ENCODE results near the gene ZC3H6.
"Not testable (repeated sequence)": the region's sequence is repeated elsewhere in the genome, so short reads cannot be mapped to it uniquely, and the experiment has no call there.

Gene ZC3H6

DNA sequence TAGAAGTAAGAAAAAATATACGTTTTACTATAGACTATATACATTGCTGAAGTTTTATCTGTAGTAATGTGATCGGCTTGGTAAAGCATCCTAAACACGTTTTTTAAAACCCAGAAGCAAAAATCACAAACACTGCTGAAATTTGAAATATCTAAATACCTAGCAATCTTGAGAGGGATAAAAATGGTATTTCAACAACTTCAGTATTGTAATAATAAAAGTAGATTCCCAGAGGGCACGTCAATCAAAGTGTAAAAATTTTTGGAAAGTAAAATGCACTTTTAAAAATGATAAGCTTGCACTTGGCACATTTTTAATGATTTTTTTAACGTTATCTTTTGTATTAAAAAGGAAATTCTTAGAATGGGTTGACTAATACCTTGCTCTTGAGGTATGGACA lies 1.6 kb downstream of the ZC3H6 start:
- no peak for DNase-seq

DNA sequence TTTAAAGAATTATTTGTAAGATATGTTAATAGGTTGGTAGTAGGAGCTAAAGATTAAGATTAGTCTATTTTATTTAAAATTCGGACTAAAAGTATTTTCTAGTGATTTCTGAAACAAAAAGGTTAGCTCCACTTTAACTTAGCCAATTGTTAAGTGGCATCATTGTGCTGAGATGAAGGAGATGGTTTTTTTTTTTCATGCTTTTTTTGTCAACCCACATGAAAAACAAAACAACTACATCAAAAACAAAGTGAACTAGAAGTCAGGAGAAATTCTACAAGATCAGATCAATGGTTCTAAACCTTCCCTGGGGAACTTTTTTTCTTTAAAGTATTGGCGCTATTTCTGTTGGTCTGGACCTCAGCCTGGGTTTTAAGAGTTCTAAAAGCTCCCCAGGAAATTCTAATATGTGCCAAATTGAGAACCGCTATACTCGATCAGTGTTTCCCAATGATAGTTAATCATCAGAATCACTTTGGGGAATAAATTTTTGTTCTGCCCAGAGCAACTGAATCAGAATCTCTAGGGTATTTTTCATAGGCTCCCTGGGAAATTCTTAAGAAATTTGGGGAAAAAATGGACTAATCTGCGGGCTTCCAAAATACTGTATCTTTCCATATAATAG lies 2.3 kb downstream of the ZC3H6 start:
- no peak for DNase-seq

DNA sequence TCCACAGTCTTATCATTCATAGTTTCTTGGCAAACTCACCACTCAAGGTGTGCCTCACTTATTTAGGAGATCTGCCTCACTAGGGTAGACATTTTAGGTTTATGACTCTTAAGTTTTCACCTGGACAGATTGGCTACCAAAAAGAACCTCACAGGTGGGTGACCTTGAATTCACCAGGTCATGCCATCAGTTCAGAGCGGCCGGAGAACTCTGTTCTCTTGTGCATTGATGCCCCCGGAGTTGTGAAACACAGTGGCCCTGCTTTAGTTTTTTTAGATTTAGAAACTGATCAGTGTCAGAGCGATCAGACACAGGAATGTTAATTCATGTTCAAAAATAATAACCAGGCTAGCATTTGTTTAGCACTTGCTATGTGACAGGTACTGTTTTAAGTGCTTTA lies 6.7 kb downstream of the ZC3H6 start:
- not testable (repeated sequence) for DNase-seq

DNA sequence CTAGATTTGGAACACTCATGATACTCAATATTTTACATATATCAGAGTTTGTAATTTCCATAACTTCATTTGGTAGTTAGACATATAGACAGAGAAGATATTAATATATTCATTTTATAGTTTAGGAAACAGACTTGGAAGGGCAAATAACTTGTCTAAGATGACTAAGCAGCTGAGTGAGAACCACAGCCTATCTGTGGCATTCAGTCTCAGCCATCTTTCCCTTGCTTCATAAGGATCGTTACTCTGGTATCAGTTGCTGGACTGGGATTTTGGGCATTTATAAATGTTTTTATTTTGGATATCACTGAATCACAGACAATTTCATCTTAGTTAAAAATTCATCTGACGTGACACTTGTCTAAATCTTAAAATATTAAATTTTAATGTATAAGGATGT lies 8.1 kb downstream of the ZC3H6 start:
- not testable (repeated sequence) for DNase-seq

DNA sequence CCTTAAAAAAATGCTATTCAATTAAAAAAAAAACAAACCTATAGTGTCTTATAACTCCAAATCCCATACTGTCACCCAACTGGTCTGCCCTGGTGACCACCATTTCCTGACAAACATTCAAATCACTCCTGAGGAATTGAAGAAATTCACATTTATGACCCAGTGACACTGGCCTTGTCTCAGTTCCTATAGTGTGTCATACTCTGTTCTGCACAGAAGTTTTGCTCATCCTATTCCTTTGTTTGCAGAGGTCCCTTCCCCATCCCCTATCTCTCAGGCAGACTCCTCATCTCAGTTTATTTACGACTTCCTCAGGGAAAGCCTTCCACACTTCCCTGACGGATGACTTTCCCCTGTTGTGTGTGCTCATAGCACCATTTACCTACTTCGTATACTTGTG lies 14.7 kb downstream of the ZC3H6 start:
- no peak for DNase-seq

DNA sequence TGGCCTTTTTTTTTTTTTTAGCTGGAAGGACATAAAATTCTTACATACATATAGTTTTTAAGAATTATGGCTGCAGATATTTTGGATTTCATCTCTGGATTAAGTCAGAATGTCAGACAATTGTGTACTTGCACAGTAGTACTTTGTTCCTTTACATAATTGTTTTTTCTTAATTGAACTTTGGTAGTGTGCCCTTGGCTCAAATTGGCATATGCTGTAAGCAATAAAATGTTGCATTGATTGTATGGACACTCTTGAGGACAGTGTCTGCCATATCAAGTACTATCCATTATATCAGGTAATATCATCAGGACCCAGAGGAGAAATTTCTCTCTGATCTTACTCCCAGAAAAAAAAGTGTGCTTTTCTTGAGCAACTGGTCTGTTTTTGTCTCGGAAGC lies 15.3 kb downstream of the ZC3H6 start:
- no peak for DNase-seq

DNA sequence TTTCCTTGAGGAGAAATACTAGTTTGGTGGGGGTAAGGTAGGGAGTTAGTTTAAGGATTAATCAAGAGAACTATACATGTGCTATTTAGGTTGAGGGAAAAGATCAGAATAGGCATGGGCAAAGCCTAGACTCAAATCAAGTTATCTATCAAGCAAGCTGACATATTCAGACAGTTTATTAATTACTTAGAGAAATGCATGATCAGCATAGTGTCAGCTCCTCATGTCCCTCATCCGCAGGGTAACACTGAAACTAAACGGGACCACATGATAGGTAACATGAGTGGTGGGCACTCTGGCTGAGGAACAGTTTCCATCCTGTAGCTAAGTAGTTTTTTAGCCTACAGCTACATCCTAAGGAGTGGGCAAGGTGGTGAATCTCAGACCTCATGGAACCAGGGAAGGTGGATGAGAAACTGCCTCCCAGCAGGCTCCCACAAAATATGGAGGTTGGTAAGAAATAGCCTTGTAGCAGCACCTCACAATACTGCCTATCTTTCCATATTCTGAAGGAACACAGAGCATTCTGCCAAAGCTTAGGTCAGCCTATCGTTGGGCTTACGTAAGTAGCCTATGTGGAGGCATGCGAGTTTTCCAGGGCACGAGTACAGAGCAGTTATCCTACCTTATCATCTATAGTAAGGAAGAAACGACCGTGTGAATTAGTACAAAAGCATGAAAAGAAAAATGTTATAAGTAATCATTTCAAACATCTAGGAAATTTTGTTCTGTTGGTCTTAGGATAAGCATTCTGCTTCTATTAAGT lies 18.4 kb downstream of the ZC3H6 start:
- DNase-seq: no peak

DNA sequence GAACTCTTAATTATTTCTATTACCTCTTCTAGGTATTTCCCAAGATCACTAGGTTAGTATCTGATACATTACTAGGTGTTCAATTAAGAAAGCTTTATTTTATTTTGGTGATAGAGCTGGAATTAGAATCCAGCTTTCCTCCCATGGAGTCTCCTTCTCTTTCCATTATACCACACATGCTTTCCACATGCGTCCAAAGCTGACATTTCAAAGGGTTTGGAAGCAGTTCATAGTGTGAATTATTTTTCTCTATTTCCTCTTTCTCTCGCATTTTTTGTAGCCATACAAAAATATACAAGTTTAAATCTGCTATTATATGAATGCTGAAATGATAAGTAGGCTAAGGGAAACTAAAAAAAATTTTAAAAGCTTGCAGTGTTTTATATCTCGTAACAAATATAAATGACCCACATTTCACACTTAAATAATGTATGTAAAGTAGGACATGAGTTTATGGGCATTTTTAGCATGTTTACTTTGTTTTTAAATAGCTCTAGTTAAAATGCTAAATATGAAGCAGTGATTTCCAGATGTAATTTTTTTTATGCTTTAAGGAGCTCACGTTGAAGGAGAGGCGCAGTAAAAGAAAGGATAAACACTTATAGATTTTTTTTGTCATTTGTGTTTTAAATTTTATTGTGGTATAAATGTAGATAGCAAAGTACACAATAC lies 20.1 kb downstream of the ZC3H6 start:
- DNase-seq: no peak

DNA sequence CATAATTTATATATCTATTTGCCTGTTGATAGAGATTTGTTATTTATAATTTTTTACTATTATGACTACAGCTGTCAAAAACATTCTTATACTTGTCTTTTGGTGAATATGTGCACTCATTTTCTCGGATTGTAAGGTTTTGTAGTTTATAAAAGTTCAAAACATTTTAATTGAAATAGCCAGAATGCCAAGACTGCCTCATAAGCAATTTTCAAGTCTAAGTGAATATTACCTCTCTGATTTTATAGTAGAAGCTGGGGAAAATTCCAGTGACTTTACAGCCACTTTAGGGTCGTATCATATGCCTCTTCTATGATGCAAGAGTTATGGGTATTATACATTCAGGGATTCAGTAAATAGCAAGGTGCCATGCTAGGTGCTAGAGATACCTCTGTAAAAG lies 21.0 kb downstream of the ZC3H6 start:
- no peak for DNase-seq

DNA sequence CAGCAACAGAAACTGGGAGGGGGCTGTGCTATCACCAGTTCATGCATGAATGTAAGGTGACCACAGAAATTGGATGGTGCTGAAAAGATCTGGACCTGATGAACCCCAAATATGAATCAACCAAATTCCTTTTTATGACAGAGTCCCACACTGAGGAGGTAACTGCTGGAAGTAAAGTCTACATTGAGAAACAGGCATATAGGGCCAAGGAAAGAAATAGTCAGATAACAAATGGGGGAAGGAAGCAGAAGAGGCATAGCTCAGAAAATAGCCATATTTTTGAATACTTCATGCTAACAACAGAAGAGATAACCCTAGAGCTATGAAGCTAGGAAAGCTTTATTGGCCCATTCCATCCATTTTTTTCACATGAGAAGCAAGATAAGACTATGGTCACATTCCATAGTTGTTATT lies 25.8 kb downstream of the ZC3H6 start:
- DNase-seq: no peak

DNA sequence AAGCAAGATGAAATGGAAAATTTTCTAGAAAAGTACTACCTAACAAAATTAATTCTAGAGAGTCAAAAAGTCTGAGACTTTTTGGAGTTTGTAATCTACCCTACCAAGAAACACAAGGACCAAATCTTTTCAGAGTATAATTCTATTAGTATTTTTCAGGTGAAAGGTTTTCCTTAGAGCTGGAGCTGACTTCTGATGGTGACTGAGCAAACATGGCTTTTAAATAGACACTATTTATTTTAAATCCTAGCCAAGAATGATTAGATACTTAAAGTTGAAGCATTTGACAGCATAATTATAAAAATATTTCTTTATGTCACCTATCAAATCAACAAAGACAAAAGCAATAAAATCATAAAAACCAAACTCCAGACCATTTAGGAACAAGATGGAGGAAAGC lies 26.6 kb downstream of the ZC3H6 start:
- DNase-seq: no peak

DNA sequence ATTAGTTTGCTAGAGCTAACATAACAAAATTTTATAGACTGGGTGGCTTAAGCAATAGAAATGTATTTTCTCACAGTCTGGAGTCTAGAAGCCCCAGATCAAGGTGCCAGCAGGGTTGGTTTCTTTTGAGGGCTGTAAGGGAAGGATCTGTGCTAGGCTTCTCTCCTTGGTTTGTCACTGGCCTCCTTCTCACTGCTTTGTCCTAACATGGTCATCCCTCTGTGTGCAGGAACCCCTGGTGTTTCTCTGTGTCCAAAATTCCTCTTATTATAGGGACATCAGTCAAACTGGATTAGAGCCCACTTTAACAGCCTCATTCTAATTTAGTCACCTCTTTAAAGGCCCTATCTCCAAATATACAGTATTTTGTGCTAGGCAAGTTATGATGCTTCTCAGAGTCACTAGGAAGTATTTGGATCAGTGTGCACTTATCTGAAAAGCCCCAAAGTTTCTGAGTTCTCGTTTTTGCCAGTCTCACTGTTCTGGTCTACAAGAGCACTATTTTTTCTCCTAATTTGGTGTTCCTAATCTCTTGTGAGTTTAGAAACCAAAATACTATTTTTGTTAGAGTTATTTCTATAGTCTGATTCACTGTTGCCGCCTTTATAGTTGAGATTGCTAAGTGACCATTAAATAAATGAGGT lies 29.0 kb downstream of the ZC3H6 start:
- no peak for DNase-seq

DNA sequence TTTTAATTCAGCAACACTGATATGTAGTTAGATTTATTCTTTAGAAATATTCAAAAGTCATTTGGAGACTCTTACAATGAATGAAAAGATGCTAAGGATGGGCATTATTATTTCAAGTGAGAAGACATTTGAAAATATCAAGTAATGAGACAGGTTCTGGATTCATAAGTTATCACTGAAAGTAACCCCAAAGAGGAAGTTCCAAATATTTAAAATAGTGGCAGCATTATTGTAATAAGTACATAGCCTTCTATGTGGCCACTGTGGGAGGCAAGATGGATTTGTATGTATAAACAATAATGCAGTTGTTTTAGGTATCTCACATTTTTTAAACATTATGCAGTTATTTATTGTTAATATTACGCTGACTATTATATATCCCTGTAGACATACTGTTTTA lies 29.7 kb downstream of the ZC3H6 start:
- no peak for DNase-seq

DNA sequence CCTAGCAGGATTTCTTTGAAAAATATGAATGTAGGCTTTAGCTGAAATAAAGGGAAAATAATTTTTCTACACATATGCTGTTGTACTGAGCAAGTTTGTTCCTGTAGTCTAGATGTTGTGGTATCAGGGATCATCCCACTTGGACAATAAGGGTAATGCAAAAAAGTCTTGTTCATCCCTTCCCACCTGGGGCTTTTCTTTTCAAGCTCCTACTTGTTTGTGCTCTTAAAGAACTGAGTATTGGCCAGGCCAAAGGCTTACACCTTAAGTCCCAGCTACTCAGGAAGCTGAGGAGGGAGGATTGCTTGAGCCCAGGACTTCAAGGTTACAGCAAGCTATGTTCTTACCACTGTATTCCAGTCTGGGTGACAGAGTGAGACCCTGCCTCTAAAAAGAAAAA lies 35.5 kb downstream of the ZC3H6 start:
- DNase-seq: no peak

DNA sequence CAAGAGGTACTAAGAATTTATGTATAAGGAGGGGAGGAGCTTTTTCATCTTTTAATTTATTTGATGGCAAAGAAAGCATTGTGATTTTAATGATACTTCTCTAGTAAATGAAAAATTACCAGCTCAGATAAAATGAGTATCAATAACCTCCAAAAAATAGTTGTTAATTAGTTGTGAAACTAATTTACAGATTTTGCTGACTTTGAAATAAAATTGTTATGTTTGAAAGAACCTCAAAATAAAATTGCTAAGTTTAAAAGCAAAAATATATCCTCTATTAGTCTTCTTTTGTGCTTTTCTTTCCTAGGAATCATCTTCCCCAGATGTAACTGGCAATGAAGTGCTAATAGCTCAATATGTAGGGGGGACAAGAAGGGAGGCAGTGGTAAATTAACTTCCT lies 36.5 kb downstream of the ZC3H6 start:
- no peak for DNase-seq

DNA sequence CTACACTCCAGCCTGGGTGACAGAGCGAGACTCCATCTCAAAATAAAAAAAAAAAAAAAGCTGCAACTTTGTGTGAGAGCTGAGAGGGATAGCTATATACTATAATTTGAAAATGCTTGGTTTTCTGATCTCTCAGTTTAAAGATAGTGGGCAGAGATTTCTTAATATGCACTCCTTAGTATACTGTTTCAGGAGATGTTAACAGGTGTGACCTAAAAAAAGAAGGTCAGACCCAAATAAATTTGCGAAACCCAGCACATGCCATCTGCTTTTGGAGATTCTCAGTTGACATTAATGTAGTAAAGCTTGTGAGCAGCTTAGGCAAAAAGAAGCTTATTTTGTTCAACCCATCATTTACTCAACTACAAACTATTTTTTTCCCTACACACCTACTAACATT lies 37.4 kb downstream of the ZC3H6 start:
- DNase-seq: no peak

DNA sequence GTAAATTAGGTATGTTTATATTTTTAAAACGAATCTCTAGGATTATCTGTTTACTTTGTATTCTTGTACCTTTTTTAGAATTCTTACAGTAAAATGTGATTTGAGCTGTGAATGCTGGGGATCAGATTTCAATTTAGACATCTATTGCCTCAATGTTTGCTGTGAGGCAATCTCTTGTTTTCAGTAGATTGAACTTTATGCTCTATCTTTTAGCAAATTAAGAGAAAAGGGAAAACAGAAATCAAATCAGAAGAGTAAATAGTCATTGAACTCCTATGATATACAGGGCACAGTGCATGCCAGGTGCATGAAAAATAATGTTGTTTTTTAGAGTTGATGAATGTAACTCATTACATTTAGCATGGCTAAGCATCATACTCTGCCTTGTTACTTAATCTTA lies 39.5 kb downstream of the ZC3H6 start:
- DNase-seq: no peak

DNA sequence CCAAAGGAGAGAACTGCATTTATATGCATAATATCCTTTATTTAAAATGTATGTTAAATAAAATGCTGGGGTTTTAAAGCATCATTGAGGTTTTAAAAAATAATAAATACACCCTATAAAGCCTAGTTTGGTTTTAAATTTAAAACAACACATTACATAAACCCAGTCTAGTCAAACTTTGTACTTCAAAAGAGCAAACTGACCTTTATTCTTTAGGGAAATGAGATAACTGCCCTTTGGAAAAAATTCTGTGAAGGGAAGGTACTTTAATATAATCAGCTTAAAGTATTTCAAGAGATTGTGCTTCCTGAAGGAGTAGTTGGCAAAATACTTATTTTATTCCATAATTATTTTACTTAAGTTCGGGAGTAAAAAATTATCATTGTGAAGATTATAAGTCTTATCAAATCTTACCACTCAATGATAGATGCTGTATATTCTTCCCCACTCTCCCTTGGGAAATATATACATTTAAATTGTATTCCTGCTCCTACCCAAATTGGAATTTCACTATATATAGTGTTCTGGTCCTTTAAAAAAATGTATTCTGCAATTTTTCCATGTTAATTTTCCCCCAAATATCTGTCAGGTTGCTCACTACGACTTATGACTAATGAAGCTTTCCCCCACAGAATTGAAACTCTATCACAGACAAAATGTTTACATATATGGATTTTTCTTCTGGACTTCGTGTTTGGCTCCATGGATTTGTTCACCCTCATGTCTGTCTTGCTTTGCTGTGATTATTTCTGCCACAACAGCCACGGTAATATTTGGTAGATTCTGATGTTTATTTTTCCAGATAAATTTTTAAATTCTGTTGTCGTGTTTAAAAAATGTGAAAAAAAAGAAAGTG lies 42.1 kb downstream of the ZC3H6 start:
- no peak for DNase-seq

DNA sequence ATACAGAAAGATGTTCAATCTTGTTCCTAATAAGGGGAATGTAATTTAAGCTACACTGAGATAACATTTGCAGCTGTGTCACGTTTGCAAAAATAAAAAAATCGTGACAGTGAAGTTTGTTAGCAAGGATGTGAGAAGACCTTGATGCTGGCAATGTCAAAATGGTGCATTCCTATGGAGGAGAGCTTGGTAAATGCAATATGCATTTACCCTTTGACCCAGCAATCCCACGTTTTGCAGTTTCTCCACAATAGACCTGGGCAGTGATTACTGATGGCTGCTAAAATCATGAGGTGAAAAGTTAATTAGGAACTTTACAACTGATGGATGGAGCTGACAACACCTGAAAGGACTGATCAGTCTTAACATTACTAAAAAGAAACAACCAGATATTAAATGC lies 43.1 kb downstream of the ZC3H6 start:
- no peak for DNase-seq

DNA sequence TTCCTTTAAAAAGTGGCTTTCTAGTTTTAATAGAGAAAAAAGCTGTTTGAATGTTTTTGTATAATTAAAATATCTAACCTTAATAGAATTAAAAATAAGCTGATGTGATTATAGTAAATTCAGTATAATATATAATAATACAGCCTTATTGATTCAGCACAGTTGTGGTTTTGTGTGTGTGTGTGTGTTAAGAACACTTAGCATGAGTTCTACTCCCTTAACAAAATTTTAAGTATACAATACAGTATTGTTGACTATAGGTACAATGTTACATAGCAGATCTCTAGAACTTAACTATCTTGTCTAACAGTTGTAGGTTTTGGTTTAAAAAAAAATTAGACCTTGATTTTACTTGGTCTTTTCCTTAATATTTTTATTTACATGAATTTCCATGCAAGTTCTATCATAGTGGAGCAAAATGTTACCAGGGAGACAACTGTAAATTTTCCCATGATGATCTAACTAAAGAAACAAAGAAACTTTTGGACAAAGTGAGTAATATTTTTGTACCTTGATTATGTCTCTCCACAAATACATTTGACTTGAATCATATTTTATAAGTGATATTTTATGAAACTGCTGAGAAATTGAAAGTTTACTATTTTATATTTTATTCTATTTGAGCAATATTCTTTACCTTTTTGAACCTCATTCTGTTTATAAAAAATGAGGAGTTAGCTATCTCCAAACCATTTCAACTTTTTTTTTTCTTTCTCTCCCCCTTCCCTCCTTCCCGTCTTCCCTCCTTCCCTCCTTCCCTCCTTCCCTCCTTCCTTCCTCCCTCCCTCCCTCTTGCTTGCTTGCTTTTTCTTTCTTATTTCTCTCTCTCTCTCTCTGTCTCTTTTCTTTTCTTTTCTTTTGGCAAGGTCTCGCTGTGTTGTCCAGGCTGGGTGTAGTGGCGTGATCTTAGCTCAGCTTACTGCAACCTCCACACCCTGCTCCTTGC lies 46.3 kb downstream of the ZC3H6 start:
- DNase-seq: no peak

DNA sequence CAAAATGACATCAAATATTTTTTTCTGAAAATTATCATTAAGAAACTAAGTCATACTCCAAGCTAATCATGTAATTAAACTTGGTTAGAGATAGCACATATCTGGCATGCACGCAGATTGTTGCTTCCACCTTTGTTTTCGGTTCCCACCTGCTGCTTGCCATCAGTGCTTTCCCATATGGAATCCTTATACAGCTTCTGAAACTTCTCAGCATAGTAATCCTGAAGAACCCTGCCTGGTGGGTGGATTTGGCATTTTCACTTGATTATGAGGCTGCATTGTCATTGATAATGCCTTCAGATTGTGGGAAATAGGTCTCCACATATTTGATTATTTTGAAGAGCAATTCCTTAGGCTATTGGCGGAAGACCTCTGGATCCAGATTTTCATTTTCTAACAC lies 47.5 kb downstream of the ZC3H6 start:
- no peak for DNase-seq

All from NCI-H1436 (cell line).